SKM-1 treated with dmso at 0.1 percent for 144 hours (cell line): ENCODE results near the gene PF4V1.

Source experiments
- DNase-seq: peaks from one replicate; lab custom pipeline; 2025; ENCODE audit not compliant: unreplicated experiment; lab: John Stamatoyannopoulos, UW

PF4V1 gene

DNA sequence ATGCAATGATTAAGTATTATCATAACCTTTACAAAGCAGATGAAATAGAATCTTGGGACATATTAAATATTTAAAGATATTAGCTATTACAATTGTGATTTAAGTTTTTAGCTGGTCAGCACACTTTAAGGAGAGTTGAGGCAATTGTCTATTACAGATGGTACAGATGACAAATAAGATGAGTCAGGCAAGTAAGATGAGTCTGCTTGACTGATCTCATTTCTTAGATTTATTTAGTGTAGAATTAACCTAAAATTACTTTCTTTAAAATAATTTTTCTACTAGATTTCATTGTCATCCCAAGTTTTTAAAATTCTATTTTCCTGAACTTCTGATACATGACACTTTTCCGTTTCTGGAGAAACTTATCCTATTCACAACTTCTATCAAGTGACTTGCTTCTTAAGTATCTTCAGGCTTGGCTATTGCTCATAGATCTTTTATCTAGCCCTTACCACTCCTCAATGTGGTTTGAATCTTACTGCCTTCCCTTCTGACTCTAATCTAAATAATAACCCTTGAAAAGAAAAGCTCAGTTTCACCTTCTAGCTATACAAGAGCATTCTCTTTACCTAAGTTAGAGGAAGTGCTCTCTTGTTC, 49.0 kb downstream of the PF4V1 start:
- no peak for DNase-seq

DNA sequence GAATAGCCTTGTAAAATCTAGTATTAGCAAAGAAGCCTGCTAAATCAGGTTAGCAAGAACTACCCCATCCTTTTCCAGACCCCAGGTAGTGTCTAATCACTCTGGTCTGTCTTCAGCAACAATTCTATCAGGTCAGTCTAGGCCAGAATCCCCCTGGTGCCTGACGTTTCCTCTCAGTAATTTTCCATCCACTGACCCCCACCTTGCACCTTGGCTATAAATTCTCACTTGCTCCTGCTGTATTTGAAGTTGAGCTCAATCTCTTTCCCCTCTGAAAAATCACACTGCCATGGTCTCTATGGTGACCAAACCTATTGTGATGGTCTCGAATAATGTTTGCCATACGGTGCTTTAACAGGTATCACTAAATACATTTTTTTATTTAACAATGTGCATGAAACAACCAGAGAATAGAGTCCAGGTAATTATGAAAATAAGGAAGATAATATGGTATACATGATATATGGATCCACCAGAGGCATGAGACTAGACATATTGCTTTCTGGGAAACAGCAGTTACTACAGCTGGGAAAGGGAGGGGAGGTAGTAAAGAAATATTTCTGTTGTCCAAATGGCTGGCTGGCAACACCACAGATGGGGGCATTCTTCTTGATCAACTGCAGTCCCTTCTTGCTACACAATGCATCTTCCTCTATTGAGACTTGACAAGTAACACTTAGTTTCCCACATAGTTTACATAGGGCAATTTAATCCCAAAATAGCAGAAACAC, 49.9 kb downstream of the PF4V1 start:
- no peak for DNase-seq
